ENCODE data around the gene RPEL1.

DNA sequence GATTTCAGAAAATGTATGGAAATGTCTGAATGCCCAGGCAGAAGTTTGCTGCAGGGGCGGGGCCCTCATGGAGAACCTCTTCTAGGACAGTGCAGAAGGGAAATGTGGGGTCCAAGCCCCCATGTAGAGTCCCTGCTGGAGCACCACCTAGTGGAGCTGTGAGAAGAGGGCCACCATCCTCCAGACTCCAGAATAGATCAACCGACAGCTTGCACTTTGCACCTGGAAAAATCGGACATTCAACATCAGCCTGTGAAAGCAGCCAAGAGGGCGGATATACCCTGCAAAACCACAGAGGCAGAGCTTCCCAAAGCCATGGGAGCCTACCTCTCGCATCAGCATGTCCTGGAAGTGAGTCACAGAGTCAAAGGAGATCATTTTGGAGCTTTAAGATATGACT is 14.3 kb downstream of the RPEL1 start:
- TF ChIP-seq EP300 (IDR thresholded peaks at IDR 0.05) (no peak), POLR2A (IDR thresholded peaks at IDR 0.05) (no peak), POLR2AphosphoS5 (IDR thresholded peaks at IDR 0.05) (no peak)
- TF ChIP-seq, protein P1, sequence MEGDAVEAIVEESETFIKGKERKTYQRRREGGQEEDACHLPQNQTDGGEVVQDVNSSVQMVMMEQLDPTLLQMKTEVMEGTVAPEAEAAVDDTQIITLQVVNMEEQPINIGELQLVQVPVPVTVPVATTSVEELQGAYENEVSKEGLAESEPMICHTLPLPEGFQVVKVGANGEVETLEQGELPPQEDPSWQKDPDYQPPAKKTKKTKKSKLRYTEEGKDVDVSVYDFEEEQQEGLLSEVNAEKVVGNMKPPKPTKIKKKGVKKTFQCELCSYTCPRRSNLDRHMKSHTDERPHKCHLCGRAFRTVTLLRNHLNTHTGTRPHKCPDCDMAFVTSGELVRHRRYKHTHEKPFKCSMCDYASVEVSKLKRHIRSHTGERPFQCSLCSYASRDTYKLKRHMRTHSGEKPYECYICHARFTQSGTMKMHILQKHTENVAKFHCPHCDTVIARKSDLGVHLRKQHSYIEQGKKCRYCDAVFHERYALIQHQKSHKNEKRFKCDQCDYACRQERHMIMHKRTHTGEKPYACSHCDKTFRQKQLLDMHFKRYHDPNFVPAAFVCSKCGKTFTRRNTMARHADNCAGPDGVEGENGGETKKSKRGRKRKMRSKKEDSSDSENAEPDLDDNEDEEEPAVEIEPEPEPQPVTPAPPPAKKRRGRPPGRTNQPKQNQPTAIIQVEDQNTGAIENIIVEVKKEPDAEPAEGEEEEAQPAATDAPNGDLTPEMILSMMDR (IDR thresholded peaks at IDR 0.05), result no peak
